HG03520 (cell line): Measurements from ENCODE around the gene CDK19.
A peak's percentile ranks its signal among the peaks of the same experiment; 100 is the strongest.
"Not testable (repeated sequence)": the region's sequence is repeated elsewhere in the genome, so short reads cannot be mapped to it uniquely, and the experiment has no call there.

Experiments
- ATAC-seq: cut with Tn5 transposase; IDR thresholded peaks from one replicate; pipeline ENCODE4 v1.9.1; 2021; ENCODE audit warnings: mild to moderate bottlenecking, moderate library complexity; ENCODE audit not compliant: unreplicated experiment

CDK19 gene

DNA sequence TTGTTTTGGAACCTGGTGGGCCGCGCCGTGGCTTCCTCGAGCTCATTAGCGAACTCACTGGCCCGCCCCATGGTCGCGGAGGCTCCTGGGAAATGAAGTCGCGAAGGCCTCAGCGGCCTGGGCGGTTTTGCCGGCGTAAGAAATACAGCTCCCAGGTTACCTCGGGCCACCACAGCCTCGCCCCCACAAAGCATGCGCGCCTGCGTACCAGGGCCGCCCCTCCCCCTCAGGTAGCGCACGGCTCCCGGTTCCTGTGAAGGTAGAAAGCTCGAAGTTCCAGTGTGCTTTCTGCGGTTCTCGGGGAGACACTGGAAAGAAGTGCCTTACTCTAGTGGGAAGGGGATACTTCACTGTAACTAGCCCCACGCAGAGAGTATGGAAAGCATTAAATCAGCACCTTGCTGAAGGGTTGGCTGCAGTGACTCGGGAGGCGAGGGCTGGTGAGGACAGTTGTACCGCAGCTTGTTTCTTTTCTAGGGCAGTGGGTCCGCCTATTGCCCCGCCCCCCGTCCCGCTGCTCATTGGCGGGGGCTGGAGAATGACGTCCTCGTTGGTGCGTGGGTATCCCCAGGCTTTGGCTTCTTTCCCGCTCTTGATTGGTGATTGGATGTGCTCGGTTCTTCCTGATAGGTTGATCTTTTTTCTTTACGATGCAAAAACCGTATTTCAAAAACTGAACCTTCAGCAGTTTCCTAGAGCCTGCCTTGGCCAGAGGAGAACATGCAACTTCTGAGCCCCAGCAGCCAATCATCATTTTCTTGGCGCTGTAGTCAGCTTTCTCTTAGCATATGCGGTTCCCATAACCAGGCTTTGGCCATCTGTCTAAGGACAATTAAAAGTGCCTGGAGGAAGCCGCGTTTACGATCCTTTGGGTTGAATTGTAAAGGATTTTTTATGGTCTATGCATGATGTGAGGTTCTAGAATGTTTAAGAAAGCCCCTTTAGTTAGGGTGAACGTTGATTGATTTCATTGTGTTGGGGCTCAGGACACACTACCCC is at the start of gene CDK19:
TSS of gene CDK19 (minus strand) at position 59 of the 999 bp plus-strand sequence. CDS start 333 bp downstream, outside the sequence.
- ATAC-seq, result peak; percentile 69

- no peak for ATAC-seq
Measured at GRCh38 chr6:110864824-110865223, 49.6 kb upstream of the CDK19 start.

- no peak for ATAC-seq
Measured at GRCh38 chr6:110859335-110859792, 44.1 kb upstream of the CDK19 start.

DNA sequence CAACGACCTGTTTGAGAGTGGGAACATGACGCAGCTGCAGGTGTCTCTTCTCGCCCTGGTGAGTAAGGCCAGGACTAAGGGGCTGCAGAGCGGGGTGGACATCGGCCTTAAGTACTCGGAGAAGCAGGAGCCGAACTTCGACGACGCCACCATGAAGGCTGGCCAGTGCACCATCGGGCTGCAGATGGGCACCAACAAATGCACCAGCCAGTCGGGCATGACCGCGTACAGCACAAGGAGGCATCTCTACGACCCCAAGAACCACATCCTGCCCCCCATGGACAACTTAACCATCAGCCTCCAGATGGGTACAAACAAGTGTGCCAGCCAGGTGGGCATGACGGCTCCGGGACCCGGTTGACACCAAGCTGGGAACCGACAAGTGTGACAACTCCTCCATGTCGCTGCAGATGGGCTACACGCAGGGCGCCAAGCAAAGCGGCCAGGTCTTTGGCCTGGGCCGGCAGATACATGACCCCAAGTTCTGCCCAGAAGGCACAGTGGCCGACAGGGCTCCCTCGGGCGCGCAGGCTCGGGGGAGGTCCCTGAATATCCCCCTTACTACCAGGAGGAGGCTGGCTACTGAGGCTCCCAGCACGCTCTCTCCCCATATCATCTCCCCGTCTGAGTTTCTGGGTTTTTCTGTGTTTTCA is 43.4 kb upstream of the CDK19 start:
- no peak for ATAC-seq

- ATAC-seq, result no peak
Measured at GRCh38 chr6:110858016-110858415, 42.7 kb upstream of the CDK19 start.

GRCh38 chr6:110856296-110856695 is 41.0 kb upstream of the CDK19 start:
- ATAC-seq, result no peak

- no peak for ATAC-seq
Measured at GRCh38 chr6:110853754-110854477, 38.6 kb upstream of the CDK19 start.

DNA sequence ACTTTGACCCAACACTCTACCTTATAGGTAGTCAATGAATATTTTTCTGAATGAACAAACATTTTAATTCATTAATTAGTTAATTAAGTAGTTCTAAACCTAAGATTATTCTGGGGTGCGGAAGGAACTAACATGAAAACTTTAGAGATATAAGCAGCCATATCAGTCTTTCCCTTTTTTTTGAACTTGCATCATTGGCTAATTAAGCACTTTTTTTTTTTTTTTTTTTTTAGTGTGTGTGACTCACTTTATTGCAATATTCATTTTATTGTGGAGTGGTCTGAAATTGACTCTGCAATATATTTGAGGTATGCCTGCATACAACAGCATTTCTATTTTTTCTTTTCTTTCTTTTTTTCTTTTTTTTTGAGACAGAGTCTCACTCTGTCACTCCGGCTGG is 37.5 kb upstream of the CDK19 start:
- ATAC-seq, result no peak

GRCh38 chr6:110849781-110850180 is 34.5 kb upstream of the CDK19 start:
- ATAC-seq, result no peak

GRCh38 chr6:110841266-110841665 is 26.0 kb upstream of the CDK19 start:
- no peak for ATAC-seq

DNA sequence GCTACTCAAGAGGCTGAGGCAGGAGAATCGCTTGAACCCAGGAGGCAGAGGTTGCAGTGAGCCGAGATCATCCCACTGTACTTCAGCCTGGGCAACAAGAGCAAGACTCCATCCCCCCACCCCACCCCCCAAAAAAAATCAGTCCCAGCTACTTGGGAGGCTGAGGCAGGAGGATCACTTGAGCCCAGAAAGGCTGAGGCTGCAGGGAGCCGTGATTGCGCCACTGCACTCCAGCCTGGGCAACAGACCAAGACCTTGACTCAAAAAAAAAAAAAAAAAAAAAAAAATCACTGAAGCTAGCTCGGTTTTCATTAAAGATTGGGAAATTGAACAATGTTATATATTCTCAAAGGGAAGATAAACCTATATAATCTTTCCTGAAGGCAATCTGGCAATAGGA is 20.5 kb upstream of the CDK19 start:
- not testable (repeated sequence) for ATAC-seq

GRCh38 chr6:110833831-110834230 is 18.6 kb upstream of the CDK19 start:
- no peak for ATAC-seq

DNA sequence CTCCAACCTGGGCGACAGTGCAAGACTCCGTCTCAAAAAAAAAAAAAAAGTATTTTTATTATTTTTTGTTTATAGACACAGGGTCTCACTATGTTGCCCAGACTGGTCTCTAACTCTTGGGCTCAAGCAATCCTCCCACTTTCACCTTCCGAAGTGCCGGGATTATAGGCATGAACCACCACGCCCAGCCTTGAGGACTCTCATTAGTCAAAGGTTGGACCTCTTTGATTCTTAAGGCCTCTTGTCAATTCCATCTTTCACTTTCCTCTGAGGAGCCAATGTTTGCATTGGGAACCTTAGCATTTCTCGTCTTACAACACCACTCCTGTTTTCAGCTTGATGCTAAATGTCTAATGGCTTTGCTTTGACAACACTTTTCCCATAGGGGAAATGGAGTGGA is 16.1 kb upstream of the CDK19 start:
- no peak for ATAC-seq

DNA sequence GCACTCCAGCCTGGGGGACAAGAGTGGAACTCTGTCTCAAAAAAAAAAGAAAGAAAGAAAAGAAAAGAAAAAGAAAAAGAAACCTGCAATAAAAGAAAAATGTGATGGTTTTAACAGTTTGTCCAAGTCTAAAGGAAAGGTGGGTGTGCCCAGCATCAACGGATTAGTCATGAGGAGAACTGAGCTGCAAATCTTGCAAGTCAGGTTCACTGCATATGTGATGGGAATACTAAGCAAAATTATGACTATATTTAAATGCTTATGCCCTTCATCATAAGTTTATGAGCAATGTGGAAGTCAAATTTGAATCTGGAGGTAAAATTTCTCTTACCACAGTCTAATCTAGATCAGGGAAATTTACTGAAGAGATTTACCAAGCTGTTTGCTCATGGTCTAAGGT is 13.1 kb upstream of the CDK19 start:
- no peak for ATAC-seq

DNA sequence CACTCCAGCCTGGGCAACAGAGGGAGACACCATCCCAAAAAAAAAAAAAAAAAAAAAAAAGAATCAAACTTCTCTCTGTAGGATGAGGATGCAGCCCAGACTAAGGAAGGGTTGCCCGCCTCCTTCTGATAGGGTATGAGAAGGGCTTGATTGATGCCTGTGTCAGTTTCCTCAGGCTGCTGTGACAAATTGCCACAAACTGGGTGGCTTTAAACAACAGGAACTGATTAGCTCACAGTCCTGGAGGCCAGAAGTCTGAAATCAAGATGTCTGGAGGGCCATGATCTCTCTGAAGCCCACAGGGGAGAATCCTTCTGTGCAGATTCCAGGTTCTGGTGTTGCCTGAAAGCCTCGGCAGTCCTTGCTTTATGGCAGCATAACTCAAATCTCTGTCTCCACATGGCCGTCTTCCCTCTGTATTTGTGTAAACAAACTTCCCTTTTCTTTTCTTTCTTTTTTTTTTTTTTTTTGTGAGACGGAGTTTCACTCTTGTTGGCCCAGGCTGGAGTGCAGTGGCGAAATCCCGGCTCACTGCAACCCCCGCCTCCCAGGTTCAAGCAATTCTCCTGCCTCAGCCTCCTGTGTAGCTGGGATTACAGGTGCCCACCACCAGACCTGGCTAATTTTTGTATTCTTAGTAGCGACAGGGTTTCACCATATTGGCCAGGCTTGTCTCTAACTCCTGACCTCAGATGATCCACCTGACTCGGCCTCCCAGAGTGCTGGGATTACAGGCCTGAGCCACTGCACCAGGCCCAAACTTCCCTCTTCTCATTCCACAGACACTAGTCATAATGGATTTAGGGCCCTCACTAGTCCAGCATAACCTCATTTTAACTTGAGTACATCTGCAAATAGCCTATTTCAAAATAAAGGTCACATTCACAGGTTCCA is 11.2 kb upstream of the CDK19 start:
- ATAC-seq, result no peak

DNA sequence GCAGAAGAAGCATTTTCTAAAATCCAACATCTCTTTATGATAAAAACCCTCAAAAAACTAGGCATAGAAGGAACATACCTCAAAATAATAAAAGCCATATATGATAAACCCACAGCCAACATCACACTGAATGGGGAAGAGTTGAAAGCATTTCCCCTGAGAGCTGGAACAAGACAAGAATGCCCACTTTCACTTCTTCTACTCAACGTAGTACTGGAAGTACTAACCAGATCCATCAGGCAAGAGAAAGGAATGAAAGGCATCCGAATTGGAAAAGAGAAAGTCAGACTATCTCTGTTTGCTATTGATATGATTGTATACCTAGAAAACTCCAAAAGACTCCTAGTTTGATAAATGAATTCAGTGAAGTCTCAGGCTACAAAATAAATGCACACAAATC is 7.9 kb upstream of the CDK19 start:
- ATAC-seq, result no peak

- no peak for ATAC-seq
Measured at GRCh38 chr6:110822249-110822648, 7.0 kb upstream of the CDK19 start.

DNA sequence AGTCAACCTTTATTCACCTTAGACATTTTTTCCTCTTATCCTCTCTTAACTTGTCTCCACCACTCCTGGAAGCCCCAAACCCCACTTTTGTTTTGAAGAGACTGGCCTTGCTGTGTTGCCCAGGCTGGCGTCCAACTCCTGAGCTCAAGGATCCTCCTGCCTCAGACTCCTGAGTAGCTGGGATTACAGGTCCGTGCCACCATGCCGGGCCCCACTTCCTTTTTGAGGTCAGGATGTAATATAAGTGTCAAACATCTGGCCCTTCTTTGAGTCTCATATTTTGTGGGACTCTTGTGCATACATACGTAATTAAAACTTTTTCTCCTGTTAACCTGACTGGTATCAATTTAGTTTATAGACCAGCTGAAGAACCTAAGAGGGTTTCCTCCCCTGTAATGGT is 1.4 kb upstream of the CDK19 start:
- no peak for ATAC-seq

GRCh38 chr6:110815015-110815410 is 256 bp downstream of the CDK19 start:
- ATAC-seq, result no peak
